Neural progenitor cell (in vitro differentiated cells): Measurements from ENCODE around the gene ADGRA1.

Experiments used
- CTCF ChIP-seq: fragments of 200-600 bp; sonication (generic); IDR thresholded peaks from 2 replicates; pipeline ENCODE4 v1.5.1; 2017; ENCODE audit warnings: antibody characterized with exemption, mild to moderate bottlenecking
- EZH2phosphoT487 ChIP-seq: fragments of 200-600 bp; sonication (generic); IDR thresholded peaks from 2 replicates; pipeline ENCODE4 v1.6.1; 2017; ENCODE audit warnings: antibody characterized with exemption

DNA sequence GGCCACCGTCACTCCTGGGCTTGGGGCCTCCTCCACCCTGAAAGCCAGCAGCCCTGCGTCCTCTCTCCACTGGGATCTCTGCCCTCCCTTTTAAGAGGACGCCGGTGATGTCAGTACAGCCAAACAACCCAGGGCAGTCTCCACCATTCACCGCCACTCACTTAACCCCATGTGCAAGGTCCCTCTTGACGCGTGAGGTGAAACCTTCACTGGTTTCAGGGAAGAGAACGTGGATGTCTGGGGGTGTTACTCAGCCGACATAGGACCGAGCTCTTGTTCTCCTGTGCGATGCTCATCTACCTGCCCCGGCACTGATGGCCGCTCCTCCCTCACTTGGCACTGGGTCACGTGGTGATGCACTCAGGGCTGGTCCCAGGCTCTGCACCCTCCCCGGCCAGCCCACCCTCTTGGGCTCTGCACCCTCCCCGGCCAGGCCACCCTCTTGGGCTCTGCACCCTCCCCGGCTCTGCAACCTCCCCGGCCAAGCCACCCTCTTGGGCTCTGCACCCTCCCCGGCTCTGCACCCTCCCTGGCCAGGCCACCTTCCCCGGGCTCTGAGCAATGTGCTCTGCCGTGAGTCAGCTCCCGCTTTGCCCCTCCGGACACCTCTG, 36.1 kb downstream of the ADGRA1 start:
- TF ChIP-seq CTCF (no peak), EZH2phosphoT487 (no peak)
